GM12864 (cell line): ENCODE measurements around the gene PLCH1.

ENCODE experiments used
- DNase-seq: peaks from one replicate; pipeline ENCODE4 v3.0.0-alpha.2; 2011; ENCODE audit warnings: low read depth
- H3K4me3 ChIP-seq: 2 replicates; pipeline ENCODE4 v1.5.1; 2011; ENCODE audit warnings: mild to moderate bottlenecking, low read depth, low read length, control low read depth
- TF ChIP-seq, protein P1 (sequence below): IDR thresholded peaks from 2 replicates; pipeline ENCODE4 v1.5.1; 2011; ENCODE audit warnings: low read depth, mild to moderate bottlenecking, moderate library complexity, low read length, control low read depth, inconsistent platforms; ENCODE audit errors: missing control alignments

Gene PLCH1

DNA sequence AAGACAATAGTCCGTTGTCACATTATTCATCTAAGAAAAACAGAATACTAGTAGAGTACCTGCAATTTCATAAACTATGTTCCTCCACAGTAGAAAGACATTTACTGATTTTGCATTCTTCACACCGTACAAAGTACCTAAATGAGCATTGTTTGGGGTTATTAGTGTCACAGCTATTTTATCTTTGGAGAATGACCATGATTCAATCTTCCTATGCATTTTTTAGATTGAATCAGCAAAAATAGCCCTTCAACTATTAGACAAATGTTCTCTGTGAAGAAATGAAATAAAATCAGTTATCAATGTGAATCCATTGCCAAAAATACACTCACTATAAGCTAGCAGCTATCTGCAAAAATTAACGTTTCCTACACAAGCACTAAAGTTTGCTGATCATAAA lies 176.6 kb downstream of the PLCH1 start:
- H3K4me3 ChIP-seq, result no peak overlapping the region
- TF ChIP-seq, protein P1, sequence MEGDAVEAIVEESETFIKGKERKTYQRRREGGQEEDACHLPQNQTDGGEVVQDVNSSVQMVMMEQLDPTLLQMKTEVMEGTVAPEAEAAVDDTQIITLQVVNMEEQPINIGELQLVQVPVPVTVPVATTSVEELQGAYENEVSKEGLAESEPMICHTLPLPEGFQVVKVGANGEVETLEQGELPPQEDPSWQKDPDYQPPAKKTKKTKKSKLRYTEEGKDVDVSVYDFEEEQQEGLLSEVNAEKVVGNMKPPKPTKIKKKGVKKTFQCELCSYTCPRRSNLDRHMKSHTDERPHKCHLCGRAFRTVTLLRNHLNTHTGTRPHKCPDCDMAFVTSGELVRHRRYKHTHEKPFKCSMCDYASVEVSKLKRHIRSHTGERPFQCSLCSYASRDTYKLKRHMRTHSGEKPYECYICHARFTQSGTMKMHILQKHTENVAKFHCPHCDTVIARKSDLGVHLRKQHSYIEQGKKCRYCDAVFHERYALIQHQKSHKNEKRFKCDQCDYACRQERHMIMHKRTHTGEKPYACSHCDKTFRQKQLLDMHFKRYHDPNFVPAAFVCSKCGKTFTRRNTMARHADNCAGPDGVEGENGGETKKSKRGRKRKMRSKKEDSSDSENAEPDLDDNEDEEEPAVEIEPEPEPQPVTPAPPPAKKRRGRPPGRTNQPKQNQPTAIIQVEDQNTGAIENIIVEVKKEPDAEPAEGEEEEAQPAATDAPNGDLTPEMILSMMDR, result no peak
- no peak for DNase-seq

DNA sequence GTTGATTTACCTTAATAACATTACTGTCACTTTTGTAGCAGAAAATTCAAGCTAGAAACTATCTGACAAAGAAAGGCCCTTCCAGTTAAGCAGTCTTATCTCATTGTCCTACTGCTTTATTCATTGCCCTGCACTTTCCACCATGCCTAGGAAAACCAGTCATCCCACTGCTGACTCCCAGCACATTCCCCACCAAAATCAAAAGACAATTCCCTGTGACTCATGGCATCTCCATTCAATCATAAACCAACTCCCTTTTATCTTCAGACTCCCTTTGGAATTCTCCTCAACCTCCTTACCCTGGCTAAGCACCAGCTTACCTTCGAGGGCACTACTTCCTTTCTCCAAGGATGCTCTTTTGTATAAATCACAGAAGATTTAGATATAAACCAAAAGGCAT lies 184.3 kb downstream of the PLCH1 start:
- no peak overlapping the region for H3K4me3 ChIP-seq
- TF ChIP-seq, protein P1, result no peak
- DNase-seq, result no peak

DNA sequence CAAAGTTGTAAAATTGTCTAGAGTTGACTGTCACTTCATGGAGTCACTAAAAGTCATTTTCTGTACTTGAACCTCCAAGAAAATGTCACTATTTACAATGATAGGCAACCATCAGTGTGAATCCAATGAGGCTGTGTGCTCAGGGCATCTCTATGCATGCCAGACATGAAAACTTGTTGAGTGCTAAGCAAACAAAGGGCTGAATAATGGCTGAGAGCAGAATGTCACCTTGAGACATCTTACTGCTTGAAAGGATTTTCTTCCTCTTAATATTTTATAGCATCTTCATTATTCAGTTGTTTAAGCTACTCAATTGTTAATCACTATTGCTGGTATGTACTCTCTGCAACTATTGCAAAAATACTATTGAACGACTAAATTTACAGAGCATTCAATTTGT lies 184.7 kb downstream of the PLCH1 start:
- TF ChIP-seq, protein P1, result no peak
- H3K4me3 ChIP-seq, result no peak overlapping the region
- DNase-seq, result no peak

DNA sequence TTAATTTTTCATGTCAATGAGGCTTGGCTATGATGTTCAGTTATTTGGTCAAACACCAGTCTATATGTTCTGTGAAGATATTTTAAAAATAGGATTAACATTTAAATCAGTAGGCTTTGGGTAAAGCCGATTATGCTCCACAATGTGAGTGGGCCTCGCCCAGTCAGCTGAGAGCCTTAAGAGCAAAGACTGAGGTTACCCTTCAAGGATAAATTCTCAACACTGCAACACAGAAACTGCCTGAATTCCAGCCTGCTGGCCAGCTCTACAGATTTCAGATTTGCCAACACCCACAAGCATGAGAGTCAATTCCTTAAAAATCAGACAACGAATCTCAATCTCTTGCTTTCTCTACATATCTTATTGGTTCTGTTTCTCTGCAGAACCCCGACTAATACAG lies 188.3 kb downstream of the PLCH1 start:
- TF ChIP-seq, protein P1, result no peak
- DNase-seq, result no peak
- H3K4me3 ChIP-seq, result no peak overlapping the region

DNA sequence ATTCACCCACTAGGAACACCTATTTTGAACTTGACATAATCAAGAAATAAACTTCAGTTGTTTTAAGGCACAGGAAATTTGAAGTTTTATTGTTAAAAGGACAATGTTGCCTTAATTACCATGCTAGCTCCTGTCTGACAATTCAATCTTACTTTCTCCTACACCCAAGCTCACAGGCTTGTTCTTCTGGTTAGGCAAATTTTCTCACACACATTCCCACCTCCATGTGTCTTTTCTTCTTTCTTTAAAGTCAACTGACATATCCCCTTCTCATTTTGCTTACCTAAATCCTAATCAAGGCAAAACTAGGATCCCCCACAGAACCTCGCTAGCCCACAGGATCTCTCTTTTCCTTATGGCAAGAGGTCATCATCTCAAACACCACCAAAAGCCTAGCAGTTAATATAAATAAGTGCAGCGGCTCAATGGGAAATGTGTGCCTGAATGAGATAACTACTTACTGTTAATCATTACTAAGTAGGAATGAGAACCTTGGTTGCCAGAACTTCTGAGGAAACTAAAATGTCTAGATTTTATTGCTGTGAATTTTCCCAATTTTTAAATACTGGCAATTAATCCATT lies 189.3 kb downstream of the PLCH1 start:
- TF ChIP-seq, protein P1, result no peak
- H3K4me3 ChIP-seq, result no peak overlapping the region
- DNase-seq, result no peak

DNA sequence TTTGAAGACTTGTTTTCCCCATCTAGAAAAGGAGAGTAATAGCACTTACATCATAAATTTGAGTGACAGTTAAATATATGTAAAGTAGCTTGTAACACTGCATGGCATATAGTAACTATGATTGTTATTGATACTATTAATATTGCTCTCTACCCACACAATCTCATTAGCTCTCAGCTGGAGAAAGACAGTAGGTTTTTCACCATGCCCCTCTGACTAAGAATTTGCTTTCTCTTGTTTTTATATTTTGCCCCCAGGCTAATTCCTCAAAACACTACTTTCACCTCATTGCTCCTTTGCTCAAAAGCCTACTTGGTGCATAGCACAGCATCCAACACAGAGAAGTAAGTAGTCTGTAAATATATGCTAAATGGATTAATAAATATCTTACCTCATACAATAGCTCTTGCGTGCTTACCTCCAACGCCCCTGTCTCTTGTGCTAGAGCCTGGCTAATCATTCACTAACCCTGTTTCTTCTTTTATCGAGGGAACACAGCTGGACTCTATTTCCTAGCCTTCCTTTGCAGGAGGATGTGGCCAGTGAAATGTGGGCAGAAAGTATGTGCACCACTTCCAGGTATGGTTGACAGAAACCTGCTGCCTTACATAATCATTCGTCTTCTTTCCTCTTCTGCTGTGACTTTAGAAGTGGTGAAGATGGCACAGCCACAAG lies 190.0 kb downstream of the PLCH1 start:
- TF ChIP-seq, protein P1, result no peak
- peak; percentile 7 for DNase-seq
- no peak overlapping the region for H3K4me3 ChIP-seq

DNA sequence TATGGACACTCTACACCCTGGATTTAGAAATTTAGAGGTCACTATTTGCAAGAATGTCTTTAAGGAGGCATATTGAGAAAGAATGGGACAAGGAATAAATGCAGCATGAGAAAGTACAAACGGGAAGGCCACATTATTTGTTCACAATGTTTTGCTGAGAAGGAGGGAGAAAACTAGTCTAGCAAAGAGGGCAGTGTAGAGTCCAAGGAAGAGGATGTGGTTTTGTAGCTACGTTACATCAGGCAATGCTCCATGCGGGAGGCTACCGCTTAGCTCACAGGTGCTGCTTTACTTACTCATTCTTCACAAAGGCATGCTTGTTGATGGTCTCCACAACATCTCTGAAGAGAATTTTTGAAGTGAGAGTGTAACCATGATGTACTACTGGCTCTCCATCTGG lies 191.1 kb downstream of the PLCH1 start:
- H3K4me3 ChIP-seq, result no peak overlapping the region
- peak; percentile 5 for DNase-seq
- TF ChIP-seq, protein P1, result no peak
